DMS53 (cell line): ENCODE results near the gene TBC1D3H.
"Not testable (repeated sequence)": the region's sequence is repeated elsewhere in the genome, so short reads cannot be mapped to it uniquely, and the experiment has no call there.

Source experiments
- DNase-seq: peaks from one replicate; lab custom pipeline; 2025; lab: John Stamatoyannopoulos, UW

The TBC1D3H gene

GRCh38 chr17:36388385-36389245 lies at the start of gene TBC1D3H:
TBC1D3H (minus strand) TSS chr17:36388435; CDS start chr17:36386895, 1,540 bp downstream.
- DNase-seq: not testable (repeated sequence)

GRCh38 chr17:36428891-36429290 lies 40.7 kb upstream of the TBC1D3H start:
- DNase-seq: not testable (repeated sequence)

GRCh38 chr17:36415180-36415941 lies 27.1 kb upstream of the TBC1D3H start:
- not testable (repeated sequence) for DNase-seq

- not testable (repeated sequence) for DNase-seq
Measured at GRCh38 chr17:36390943-36391645, 2.9 kb upstream of the TBC1D3H start.

- not testable (repeated sequence) for DNase-seq
Measured at GRCh38 chr17:36375938-36376337, 12.3 kb downstream of the TBC1D3H start.

- not testable (repeated sequence) for DNase-seq
Measured at GRCh38 chr17:36362496-36362895, 25.7 kb downstream of the TBC1D3H start.
